A549 (cell line): Measurements from ENCODE around the gene GMNN. TPM values are rescaled to one million over a fixed set of nuclear protein-coding genes. Genes with fewer than 3 reads are reported as not detected.

Source experiments
- ATAC-seq, 2 experiments: fragments of 200-7000 bp in 1 of 2; fragments of >200 bp in 1 of 2; cut with Nextera tagmentation in 1 of 2; cut with Tn5 transposase in 1 of 2; 3 replicates each; pipeline versions ENCODE4 v1.8.0 to v1.9.1; 2018 to 2020; ENCODE audit warnings: mild to moderate bottlenecking in 1 of 2, moderate library complexity in 1 of 2
- CTCF ChIA-PET: fragments of 300-600 bp; sonication (Branson Sonifier 250); formaldehyde crosslinking; extraction: SDS; loops from one replicate; lab custom pipeline; 2021; ENCODE audit warnings: antibody characterized with exemption, inconsistent platforms; lab: Yijun Ruan, JAX
- POLR2A ChIA-PET: fragments of 350-600 bp; formaldehyde crosslinking; extraction: SDS; loops from one replicate; lab custom pipeline; 2021; ENCODE audit warnings: antibody characterized with exemption, inconsistent platforms; lab: Yijun Ruan, JAX
- DNase-seq, 2 experiments: peaks; one replicate each; pipeline versions ENCODE4 v3.0.0 to v3.0.0-alpha.2; 2011 to 2016; ENCODE audit warnings: low read depth in 1 of 2, low spot score in 1 of 2
- FAIRE-seq: peaks from 2 replicates; lab custom pipeline; 2011; peaks lifted over from hg19 to GRCh38; lab: Jason Lieb, UNC
- H3K27ac ChIP-seq, 2 experiments: fragments of >200 bp; sonication (Bioruptor Twin); formaldehyde crosslinking; 3 replicates each; pipeline ENCODE4 v1.5.1; 2016 to 2017
- H3K4me1 ChIP-seq: fragments of >200 bp; sonication (Bioruptor Twin); formaldehyde crosslinking; 3 replicates; pipeline ENCODE4 v1.6.1; 2016
- H3K4me2 ChIP-seq: fragments of >200 bp; sonication (Bioruptor Twin); formaldehyde crosslinking; 3 replicates; pipeline ENCODE4 v1.6.1; 2016
- H3K4me3 ChIP-seq: fragments of >200 bp; sonication (Bioruptor Twin); formaldehyde crosslinking; 3 replicates; pipeline ENCODE4 v1.5.1; 2016
- H3K9me3 ChIP-seq: fragments of >200 bp; sonication (Bioruptor Twin); formaldehyde crosslinking; 3 replicates; pipeline ENCODE4 v1.6.1; 2016
- BHLHE40 ChIP-seq: IDR thresholded peaks from 2 replicates; pipeline ENCODE4 v1.6.1; 2012; ENCODE audit warnings: low read depth, low read length, inconsistent platforms
- CBX8 ChIP-seq: fragments of 200-600 bp; sonication (generic); IDR thresholded peaks from 2 replicates; pipeline ENCODE4 v1.6.1; 2016
- CEBPB ChIP-seq, 2 experiments: fragments of >200 bp in 1 of 2; sonication (Bioruptor Twin) in 1 of 2; formaldehyde crosslinking in 1 of 2; IDR thresholded peaks; 2 replicates each; pipeline ENCODE4 v1.6.1; 2012 to 2016
- CTCF ChIP-seq: fragments of >200 bp; sonication (Bioruptor Twin); formaldehyde crosslinking; IDR thresholded peaks from 3 replicates; pipeline ENCODE4 v1.5.1; 2016
- EHMT2 ChIP-seq: fragments of 200-600 bp; sonication (generic); IDR thresholded peaks from 2 replicates; pipeline ENCODE4 v1.6.1; 2016; ENCODE audit warnings: antibody characterized with exemption, low read depth, mild to moderate bottlenecking, moderate library complexity
- EP300 ChIP-seq, 2 experiments: fragments of >200 bp; sonication (Bioruptor Twin); formaldehyde crosslinking; IDR thresholded peaks; 2 replicates in 1 of 2; 3 replicates in 1 of 2; pipeline ENCODE4 v1.6.1; 2016 to 2017
- ESRRA ChIP-seq: fragments of 150-350 bp; IDR thresholded peaks from 2 replicates; pipeline ENCODE4 v1.6.1; 2014; ENCODE audit warnings: mild to moderate bottlenecking, low read length, borderline replicate concordance
- FOSL2 ChIP-seq, 2 experiments: fragments of 450-650 bp in 1 of 2; fragments of >200 bp in 1 of 2; sonication (Bioruptor Twin) in 1 of 2; formaldehyde crosslinking; IDR thresholded peaks; 2 replicates each; pipeline versions ENCODE4 v1.5.0 to v1.6.1; 2016 to 2020; ENCODE audit warnings: mild to moderate bottlenecking in 1 of 2, moderate library complexity in 1 of 2
- FOXS1 ChIP-seq: fragments of 250-450 bp; sonication (Bioruptor Pico); IDR thresholded peaks from 2 replicates; pipeline ENCODE4 v1.5.0; 2020; ENCODE audit warnings: mild to moderate bottlenecking, moderate library complexity
- HDAC2 ChIP-seq: fragments of 200-600 bp; sonication (generic); IDR thresholded peaks from 2 replicates; pipeline ENCODE4 v1.6.1; 2016
- HES2 ChIP-seq: fragments of >200 bp; sonication (Bioruptor Twin); formaldehyde crosslinking; IDR thresholded peaks from 2 replicates; pipeline ENCODE4 v1.6.1; 2016
- HMGXB4 ChIP-seq: fragments of 250-450 bp; sonication (Bioruptor Pico); IDR thresholded peaks from 2 replicates; pipeline ENCODE4 v1.5.0; 2021; ENCODE audit warnings: mild to moderate bottlenecking, moderate library complexity, borderline replicate concordance
- HOXA7 ChIP-seq: fragments of 250-450 bp; sonication (Bioruptor Pico); IDR thresholded peaks from 2 replicates; pipeline ENCODE4 v1.5.0; 2020; ENCODE audit warnings: mild to moderate bottlenecking, moderate library complexity
- JUN ChIP-seq, 2 experiments: fragments of >200 bp; sonication (Bioruptor Twin); formaldehyde crosslinking; IDR thresholded peaks; 2 replicates in 1 of 2; 3 replicates in 1 of 2; pipeline ENCODE4 v1.6.1; 2016 to 2017
- KDM1A ChIP-seq: fragments of 200-600 bp; sonication (generic); IDR thresholded peaks from 2 replicates; pipeline ENCODE4 v1.6.1; 2016; ENCODE audit warnings: low read depth, mild to moderate bottlenecking
- MAZ ChIP-seq: fragments of 150-350 bp; IDR thresholded peaks from 2 replicates; pipeline ENCODE4 v1.6.1; 2014; ENCODE audit warnings: antibody characterized with exemption, low read depth, low read length, borderline replicate concordance
- MYC ChIP-seq: IDR thresholded peaks from 2 replicates; pipeline ENCODE4 v1.6.1; 2012; ENCODE audit warnings: mild to moderate bottlenecking, inconsistent platforms, low read length, improper control_type of control experiment, borderline replicate concordance
- NFE2L2 ChIP-seq: fragments of 150-350 bp; conservative IDR thresholded peaks from 2 replicates; pipeline ENCODE4 v1.6.1; 2014; ENCODE audit warnings: low read length
- NPAS2 ChIP-seq: fragments of 250-450 bp; sonication (Bioruptor Pico); IDR thresholded peaks from 2 replicates; pipeline ENCODE4 v1.8.0; 2022; ENCODE audit warnings: mild to moderate bottlenecking, moderate library complexity, borderline replicate concordance
- NR3C1 ChIP-seq: fragments of >200 bp; sonication (Bioruptor Twin); formaldehyde crosslinking; IDR thresholded peaks from 3 replicates; pipeline ENCODE4 v1.6.1; 2017
- POLR2AphosphoS2 ChIP-seq: conservative IDR thresholded peaks from 2 replicates; pipeline ENCODE4 v1.6.1; 2012; ENCODE audit warnings: low read length, improper control_type of control experiment, inconsistent platforms
- RAD21 ChIP-seq, 2 experiments: fragments of >200 bp in 1 of 2; sonication (Bioruptor Twin) in 1 of 2; formaldehyde crosslinking in 1 of 2; IDR thresholded peaks in 1 of 2; conservative IDR thresholded peaks in 1 of 2; 2 replicates in 1 of 2; 3 replicates in 1 of 2; pipeline ENCODE4 v1.6.1; 2012 to 2018; ENCODE audit warnings: inconsistent platforms in 1 of 2
- RARB ChIP-seq: fragments of 250-450 bp; sonication (Bioruptor Pico); IDR thresholded peaks from 2 replicates; pipeline ENCODE4 v1.8.0; 2021; ENCODE audit warnings: mild to moderate bottlenecking, moderate library complexity
- RCOR1 ChIP-seq: fragments of 150-350 bp; IDR thresholded peaks from 2 replicates; pipeline ENCODE4 v1.6.1; 2014; ENCODE audit warnings: antibody characterized with exemption, low read length, low read depth
- SMC3 ChIP-seq: fragments of >200 bp; sonication (Bioruptor Twin); formaldehyde crosslinking; IDR thresholded peaks from 3 replicates; pipeline ENCODE4 v1.6.1; 2018; ENCODE audit warnings: inconsistent platforms
- SREBF2 ChIP-seq: fragments of 450-650 bp; IDR thresholded peaks from 2 replicates; pipeline ENCODE4 v1.6.1; 2014; ENCODE audit warnings: mild to moderate bottlenecking, moderate library complexity
- USF2 ChIP-seq: fragments of 450-650 bp; IDR thresholded peaks from 2 replicates; pipeline ENCODE4 v1.6.1; 2014; ENCODE audit warnings: antibody characterized with exemption
- ZNF302 ChIP-seq: fragments of 250-450 bp; sonication (Bioruptor Pico); IDR thresholded peaks from 2 replicates; pipeline ENCODE4 v1.9.0; 2021; ENCODE audit warnings: inconsistent platforms, mild to moderate bottlenecking, moderate library complexity
- WGBS: methylation state at CpG from one replicate; pipeline ENCODE4 v1.1.6; 2017; ENCODE audit errors: missing lambda C conversion rate; 5-methylcytosine and 5-hydroxymethylcytosine counted together
- polyA plus RNA-seq, 4 experiments: library from polyadenylated mRNA; depleted of rRNA in 3 of 4; stranded (reverse); fragments of >200 nt; fragmentation: RNase III in 1 of 4; extraction: RNeasy Plus Mini Kit Qiagen cat#74134 plus additional on column Dnase treatment in 1 of 4; gene quantifications; 2 replicates in 3 of 4; 3 replicates in 1 of 4; pipeline ENCODE4 v1.2.3, GENCODE V29; 2011 to 2017

Gene GMNN
- polyA plus RNA-seq, 2 of the 4 experiments (the other 2 are of a cell fraction) = 59.2 to 59.4 TPM

GRCh38 chr6:24766680-24767462 lies 7.9 kb upstream of the GMNN start:
- TF ChIP-seq USF2 (no peak), SMC3 (peak; percentile 50), FOXS1 (CRISPR knock-in tag) (no peak), CBX8 (no peak), CTCF (peak; percentile 59), EP300 (IDR thresholded peaks at IDR 0.05) (no peak), RAD21 (conservative IDR thresholded peaks at IDR 0.05 in 1 of 2, IDR thresholded peaks at IDR 0.05 in 1 of 2) (peak; percentile 68), POLR2AphosphoS2 (no peak), SREBF2 (no peak), NR3C1 (no peak), MYC (no peak), NFE2L2 (no peak)
- Histone ChIP-seq H3K27ac (no peak overlapping the region), H3K4me1 (no peaks in the 10 kb centered on the region), H3K4me3 (no peak overlapping the region), H3K9me3 (no peaks in the 10 kb centered on the region), H3K4me2 (peak overlapping the region; percentile 36; the same call in 2 of the 3 replicates)
- peak in 1 of 2 experiments; percentile 68; a peak in 3 of 6 replicates for ATAC-seq
- 33% methylated on average over 9 of the region's 9 CpGs for WGBS
- POLR2A ChIA-PET = no interaction called here
- DNase-seq = peak; percentile 20 to 21
- CTCF ChIA-PET = interaction anchor here (0.6 to 4.1 kb wide), 23 partner anchors 8 to 241 kb away, joined by 3 to 16 read pairs (median 5); partner anchors contain the start of gene C6orf62
- no peak for FAIRE-seq

- Histone ChIP-seq H3K9me3 (no peaks in the 10 kb centered on the region), H3K27ac (no peak overlapping the region), H3K4me1 (no peaks in the 10 kb centered on the region), H3K4me3 (no peak overlapping the region), H3K4me2 (no peak overlapping the region)
- POLR2A ChIA-PET = no interaction called here
- no peak for FAIRE-seq
- no peak for DNase-seq
- ATAC-seq = no peak
- TF ChIP-seq RCOR1 = no peak
- TF ChIP-seq NFE2L2 = no peak
- TF ChIP-seq HDAC2 = no peak
- TF ChIP-seq EHMT2 = no peak
- no peak for TF ChIP-seq NPAS2 (CRISPR knock-in tag)
- no peak for TF ChIP-seq FOXS1 (CRISPR knock-in tag)
- no peak for TF ChIP-seq ESRRA
- TF ChIP-seq SMC3 = no peak
- TF ChIP-seq RARB = no peak
- no peak for TF ChIP-seq ZNF302
- no peak for TF ChIP-seq MAZ
- no peak for TF ChIP-seq KDM1A
- TF ChIP-seq HES2 = no peak
- no peak for TF ChIP-seq CEBPB (IDR thresholded peaks at IDR 0.05)
- no peak for TF ChIP-seq BHLHE40
- TF ChIP-seq HOXA7 (CRISPR knock-in tag) = no peak
- TF ChIP-seq HMGXB4 (CRISPR knock-in tag) = no peak
- TF ChIP-seq FOSL2 (IDR thresholded peaks at IDR 0.05) = no peak
- TF ChIP-seq FOSL2 (CRISPR knock-in tag; IDR thresholded peaks at IDR 0.05) = no peak
- no peak for TF ChIP-seq JUN (IDR thresholded peaks at IDR 0.05)
- CTCF ChIA-PET = interaction anchor here (0.9 to 4.1 kb wide), 4 partner anchors 9 to 188 kb away, joined by 3 to 16 read pairs (median 4); no protein-coding TSS in a partner anchor
- WGBS = 97% methylated on average over 5 of the region's 5 CpGs
Observed at GRCh38 chr6:24768361-24768760, 6.4 kb upstream of the GMNN start.
